ENCODE data around the gene BDKRB1.

The BDKRB1 gene

DNA sequence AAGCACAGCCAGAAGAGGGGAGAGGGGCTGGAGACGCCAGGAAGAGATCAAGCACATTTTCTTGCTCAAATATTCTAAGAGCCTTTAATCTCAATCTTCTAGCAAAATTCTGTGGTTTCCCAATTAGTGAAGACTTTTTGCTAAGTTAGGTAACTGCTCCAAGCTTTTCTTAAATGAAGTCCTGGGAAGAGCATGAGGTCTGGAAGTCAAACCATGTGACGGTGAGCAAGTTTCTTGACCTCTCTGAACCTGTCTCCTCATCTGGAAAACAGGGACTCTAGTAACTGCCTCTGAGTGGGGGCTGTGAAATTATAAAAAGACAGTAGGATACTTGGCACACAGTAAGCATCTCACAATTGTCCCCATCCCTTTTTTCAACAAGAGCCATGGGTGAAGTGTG is 24.1 kb downstream of the BDKRB1 start:
- no peak for DNase-seq (ENCODE audit: extremely low read depth, low read depth)
- TF ChIP-seq, protein P1, sequence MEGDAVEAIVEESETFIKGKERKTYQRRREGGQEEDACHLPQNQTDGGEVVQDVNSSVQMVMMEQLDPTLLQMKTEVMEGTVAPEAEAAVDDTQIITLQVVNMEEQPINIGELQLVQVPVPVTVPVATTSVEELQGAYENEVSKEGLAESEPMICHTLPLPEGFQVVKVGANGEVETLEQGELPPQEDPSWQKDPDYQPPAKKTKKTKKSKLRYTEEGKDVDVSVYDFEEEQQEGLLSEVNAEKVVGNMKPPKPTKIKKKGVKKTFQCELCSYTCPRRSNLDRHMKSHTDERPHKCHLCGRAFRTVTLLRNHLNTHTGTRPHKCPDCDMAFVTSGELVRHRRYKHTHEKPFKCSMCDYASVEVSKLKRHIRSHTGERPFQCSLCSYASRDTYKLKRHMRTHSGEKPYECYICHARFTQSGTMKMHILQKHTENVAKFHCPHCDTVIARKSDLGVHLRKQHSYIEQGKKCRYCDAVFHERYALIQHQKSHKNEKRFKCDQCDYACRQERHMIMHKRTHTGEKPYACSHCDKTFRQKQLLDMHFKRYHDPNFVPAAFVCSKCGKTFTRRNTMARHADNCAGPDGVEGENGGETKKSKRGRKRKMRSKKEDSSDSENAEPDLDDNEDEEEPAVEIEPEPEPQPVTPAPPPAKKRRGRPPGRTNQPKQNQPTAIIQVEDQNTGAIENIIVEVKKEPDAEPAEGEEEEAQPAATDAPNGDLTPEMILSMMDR (IDR thresholded peaks at IDR 0.05; ENCODE audit: low read depth, low read length) = no peak

DNA sequence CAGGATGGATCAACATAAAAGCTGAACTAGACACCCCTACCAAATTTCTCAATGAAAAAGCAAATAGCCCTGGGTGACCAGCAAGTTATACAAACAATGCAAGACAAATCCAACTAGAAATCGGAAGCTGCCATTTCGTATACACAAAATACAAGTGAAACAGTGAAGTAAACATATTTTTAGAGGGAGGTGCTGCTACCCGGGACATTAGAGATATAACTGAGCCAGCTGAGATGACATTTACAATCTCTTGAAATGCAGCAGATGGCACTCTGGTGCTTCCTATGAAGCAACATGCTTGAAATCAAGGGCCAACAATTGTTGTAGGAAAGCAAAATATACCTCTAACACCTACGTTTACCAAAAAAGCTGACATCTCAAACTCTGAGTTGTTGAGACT is 25.5 kb downstream of the BDKRB1 start:
- TF ChIP-seq, protein P1 (IDR thresholded peaks at IDR 0.05; ENCODE audit: low read depth, low read length) = no peak
- no peak for DNase-seq (ENCODE audit: extremely low read depth, low read depth)

DNA sequence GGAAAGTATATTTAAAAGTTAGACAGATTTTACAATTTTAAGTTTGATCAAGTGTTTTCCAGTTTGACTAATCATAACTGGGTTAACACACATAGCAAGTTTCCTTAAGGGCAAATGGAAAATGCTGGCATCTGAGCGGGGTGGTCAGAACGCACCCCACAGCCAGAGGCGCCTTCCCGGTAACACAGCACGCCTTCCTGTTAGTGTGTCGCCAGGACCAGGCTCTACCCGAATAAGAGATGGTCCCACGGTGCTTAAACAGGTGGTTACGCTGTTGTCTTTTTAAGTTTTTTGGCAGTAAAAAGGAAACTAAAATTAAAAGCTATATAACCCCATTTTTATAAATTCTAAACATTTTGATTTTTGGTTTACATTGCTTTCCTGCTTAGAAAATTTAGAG is 28.0 kb downstream of the BDKRB1 start:
- no peak for DNase-seq (ENCODE audit: extremely low read depth, low read depth)
- TF ChIP-seq, protein P1 (IDR thresholded peaks at IDR 0.05; ENCODE audit: low read depth, low read length) = no peak

DNA sequence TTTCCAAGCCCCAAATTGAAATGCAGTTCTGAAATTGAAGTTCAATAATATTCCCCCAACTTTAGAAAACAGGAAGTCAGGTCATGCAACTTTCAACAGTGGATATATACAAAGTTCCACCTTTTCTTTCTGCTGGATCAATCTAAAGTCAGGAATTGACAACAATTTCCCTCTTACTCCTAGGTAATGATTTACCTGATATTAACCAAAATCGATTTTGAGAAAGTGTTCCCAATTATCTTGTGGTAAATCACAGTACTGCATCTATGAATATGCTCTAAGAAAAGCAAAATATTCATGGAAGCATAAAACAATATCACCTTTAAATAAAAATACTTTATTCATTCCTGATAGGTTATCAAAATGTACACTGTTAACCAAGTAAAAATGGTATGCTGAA is 28.4 kb downstream of the BDKRB1 start:
- TF ChIP-seq, protein P1 (IDR thresholded peaks at IDR 0.05; ENCODE audit: low read depth, low read length) = no peak
- no peak for DNase-seq (ENCODE audit: extremely low read depth, low read depth)

DNA sequence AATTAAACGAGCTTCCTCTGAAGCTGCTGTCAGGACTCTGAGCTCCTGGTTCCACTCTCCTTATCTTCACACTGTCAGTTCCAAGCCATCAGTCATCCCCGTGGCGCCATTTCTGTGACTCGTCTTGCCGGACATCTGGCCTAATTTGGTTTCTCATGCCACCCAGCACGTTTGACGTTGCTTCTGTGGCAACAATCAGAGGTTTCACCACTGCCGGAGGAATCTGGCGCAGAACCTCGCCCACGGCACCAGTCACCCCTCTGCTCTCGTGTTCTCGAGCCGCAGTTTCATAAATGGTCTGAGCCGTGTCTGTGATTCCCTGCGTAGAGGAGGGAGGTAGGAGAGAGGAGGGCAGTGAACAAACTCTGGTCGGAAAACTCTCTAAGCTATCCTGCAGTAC is 29.7 kb downstream of the BDKRB1 start:
- TF ChIP-seq, protein P1 (IDR thresholded peaks at IDR 0.05; ENCODE audit: low read depth, low read length) = no peak

DNA sequence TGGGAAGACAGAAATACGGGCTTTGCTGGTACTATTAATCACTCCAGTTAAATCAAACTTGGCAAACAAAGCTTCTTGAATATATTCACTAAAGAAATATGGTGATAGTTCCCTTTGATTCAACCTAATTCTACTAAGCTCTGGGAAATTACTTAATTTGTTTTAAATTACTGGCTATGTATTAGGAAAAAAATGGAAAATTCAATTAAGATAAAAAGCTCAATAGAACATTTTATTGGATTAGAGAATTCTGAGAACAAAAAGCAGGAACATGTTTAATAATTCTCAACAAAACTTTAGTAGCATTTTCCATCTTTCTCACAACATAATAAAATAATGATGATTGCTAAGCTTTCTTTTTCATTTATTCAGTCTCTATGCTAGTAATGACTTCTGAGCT is 30.2 kb downstream of the BDKRB1 start:
- TF ChIP-seq, protein P1 (IDR thresholded peaks at IDR 0.05; ENCODE audit: low read depth, low read length) = no peak

More for the DNA sequence above, 29.7 kb downstream of the BDKRB1 start:
- no peak for DNase-seq (ENCODE audit: extremely low read depth, low read depth)

DNA sequence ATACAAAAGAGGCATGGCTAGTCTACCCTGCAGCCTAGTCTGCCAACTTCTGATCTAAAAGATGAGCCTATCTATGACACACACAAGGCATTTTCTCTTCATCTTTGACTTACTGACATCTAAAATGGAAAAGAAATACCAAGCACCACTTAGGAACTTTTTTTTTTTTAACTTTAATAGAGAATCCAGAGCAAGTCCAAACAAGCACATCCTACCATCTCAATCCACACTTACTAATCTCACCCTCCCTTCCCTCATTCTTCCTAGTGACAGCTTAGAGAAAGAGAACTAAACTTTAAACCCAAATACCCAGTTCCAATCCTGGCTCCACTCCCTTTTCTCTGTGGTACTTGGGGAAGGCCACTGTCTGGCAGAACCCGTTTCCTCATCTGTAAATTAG is 31.8 kb downstream of the BDKRB1 start:
- no peak for DNase-seq (ENCODE audit: extremely low read depth, low read depth)
- TF ChIP-seq, protein P1 (IDR thresholded peaks at IDR 0.05; ENCODE audit: low read depth, low read length) = no peak

More for the DNA sequence above, 30.2 kb downstream of the BDKRB1 start:
- DNase-seq (ENCODE audit: extremely low read depth, low read depth) = no peak

Measured in AG09319 (cell line).